OCI-LY3 (cell line): ENCODE results near the gene MTX1.
"Not testable (repeated sequence)": the region's sequence is repeated elsewhere in the genome, so short reads cannot be mapped to it uniquely, and the experiment has no call there.

Source experiments
- H2AFZ ChIP-seq: fragments of 200-600, 300-600 bp; shearing (Covaris generic); 2 replicates; pipeline ENCODE4 v1.6.0; 2014; ENCODE audit warnings: antibody characterized with exemption, low read depth, low read length
- H3K27ac ChIP-seq: fragments of 200-600, 300-600 bp; sonication (generic); 2 replicates; pipeline ENCODE4 v1.5.1; 2014; ENCODE audit warnings: mild to moderate bottlenecking, low read length, moderate library complexity, mixed read lengths
- H3K27me3 ChIP-seq: fragments of 200-600, 300-600 bp; sonication (generic); 2 replicates; pipeline ENCODE4 v1.6.1; 2014; ENCODE audit warnings: low read depth, low read length, mixed read lengths
- H3K36me3 ChIP-seq: fragments of 200-600, 300-600 bp; sonication (generic); replicated peaks from 2 replicates; pipeline ENCODE3; 2014; ENCODE audit warnings: low read depth, low read length, mixed read lengths
- H3K4me1 ChIP-seq: fragments of 300-600, 200-600 bp; sonication (generic); 2 replicates; pipeline ENCODE4 v1.6.1; 2014; ENCODE audit warnings: low read length, mixed read lengths
- H3K4me2 ChIP-seq: fragments of 200-600, 300-600 bp; sonication (generic); 2 replicates; pipeline ENCODE4 v1.6.1; 2014; ENCODE audit warnings: low read length, mixed read lengths
- H3K4me3 ChIP-seq: fragments of 300-600, 200-600 bp; sonication (generic); 2 replicates; pipeline ENCODE4 v1.5.1; 2014; ENCODE audit warnings: antibody characterized with exemption, mild to moderate bottlenecking, low read length, moderate library complexity
- H3K79me2 ChIP-seq: fragments of 300-600, 200-600 bp; shearing (Covaris generic); 2 replicates; pipeline ENCODE4 v1.6.1; 2014; ENCODE audit warnings: mild to moderate bottlenecking, low read length, mixed read lengths
- H3K9ac ChIP-seq: fragments of 300-600, 200-600 bp; shearing (Covaris generic); 2 replicates; pipeline ENCODE4 v1.6.0; 2014; ENCODE audit warnings: mild to moderate bottlenecking, low read length, moderate library complexity
- H3K9me3 ChIP-seq: fragments of 200-600, 300-600 bp; shearing (Covaris generic); 2 replicates; pipeline ENCODE4 v1.6.1; 2014; ENCODE audit warnings: low read length, mixed read lengths; ENCODE audit not compliant: insufficient read depth
- H4K20me1 ChIP-seq: fragments of 200-600, 300-600 bp; sonication (generic); 2 replicates; pipeline ENCODE4 v1.6.1; 2016; ENCODE audit warnings: low read length, mixed read lengths; ENCODE audit not compliant: insufficient read depth
- CTCF ChIP-seq: fragments of 200-600, 300-600 bp; sonication (generic); IDR thresholded peaks from 2 replicates; pipeline ENCODE4 v1.5.1; 2014; ENCODE audit warnings: antibody characterized with exemption, low read length, low read depth
- EZH2phosphoT487 ChIP-seq: fragments of 200-600 bp; shearing (Covaris generic); IDR thresholded peaks from 2 replicates; pipeline ENCODE4 v1.6.1; 2018; ENCODE audit warnings: antibody characterized with exemption, mixed run types, low read depth

Gene MTX1

GRCh38 chr1:155186794-155187455, 21.6 kb upstream of the MTX1 start:
- Histone ChIP-seq H4K20me1 (no peaks in the 10 kb centered on the region), H2AFZ (no peak overlapping the region), H3K27me3 (no peaks in the 10 kb centered on the region), H3K79me2 (no peaks in the 10 kb centered on the region), H3K4me1 (peaks cover 20% of the 10 kb centered on the region), H3K36me3 (peaks cover 2% of the 10 kb centered on the region), H3K9ac (no peak overlapping the region), H3K4me2 (no peak overlapping the region), H3K27ac (no peak overlapping the region), H3K4me3 (no peak overlapping the region), H3K9me3 (no peaks in the 10 kb centered on the region)
- TF ChIP-seq EZH2phosphoT487 (no peak), CTCF (no peak)

GRCh38 chr1:155187456-155187891, 21.0 kb upstream of the MTX1 start:
- no peak overlapping the region for H3K9ac ChIP-seq
- H3K27ac ChIP-seq, result no peak overlapping the region
- no peaks in the 10 kb centered on the region for H3K9me3 ChIP-seq
- no peaks in the 10 kb centered on the region for H3K27me3 ChIP-seq
- no peak for TF ChIP-seq EZH2phosphoT487
- no peak for TF ChIP-seq CTCF
- peaks cover 2% of the 10 kb centered on the region for H3K36me3 ChIP-seq
- peaks cover 22% of the 10 kb centered on the region for H3K4me1 ChIP-seq
- no peaks in the 10 kb centered on the region for H4K20me1 ChIP-seq
- H3K79me2 ChIP-seq, result no peaks in the 10 kb centered on the region
- H2AFZ ChIP-seq, result no peak overlapping the region
- H3K4me2 ChIP-seq, result no peak overlapping the region
- H3K4me3 ChIP-seq, result no peak overlapping the region

- Histone ChIP-seq H4K20me1 (no peaks in the 10 kb centered on the region), H2AFZ (no peak overlapping the region), H3K4me1 (peaks cover 29% of the 10 kb centered on the region), H3K9me3 (no peaks in the 10 kb centered on the region), H3K9ac (no peak overlapping the region), H3K27me3 (no peaks in the 10 kb centered on the region), H3K36me3 (peaks cover 2% of the 10 kb centered on the region), H3K79me2 (no peaks in the 10 kb centered on the region), H3K4me2 (no peak overlapping the region), H3K27ac (no peak overlapping the region), H3K4me3 (no peak overlapping the region)
- no peak for TF ChIP-seq CTCF
- TF ChIP-seq EZH2phosphoT487, result no peak
Measured at GRCh38 chr1:155188268-155188667, 20.2 kb upstream of the MTX1 start.

GRCh38 chr1:155189926-155190325, 18.6 kb upstream of the MTX1 start:
- H3K79me2 ChIP-seq, H4K20me1 ChIP-seq, H3K9ac ChIP-seq, H3K4me2 ChIP-seq, H3K4me3 ChIP-seq, H2AFZ ChIP-seq, H3K9me3 ChIP-seq, H3K27ac ChIP-seq, H3K27me3 ChIP-seq, H3K36me3 ChIP-seq: not testable (repeated sequence)
- peaks cover 32% of the 10 kb centered on the region for H3K4me1 ChIP-seq
